ENCODE data around the gene PRDM15.

DNA sequence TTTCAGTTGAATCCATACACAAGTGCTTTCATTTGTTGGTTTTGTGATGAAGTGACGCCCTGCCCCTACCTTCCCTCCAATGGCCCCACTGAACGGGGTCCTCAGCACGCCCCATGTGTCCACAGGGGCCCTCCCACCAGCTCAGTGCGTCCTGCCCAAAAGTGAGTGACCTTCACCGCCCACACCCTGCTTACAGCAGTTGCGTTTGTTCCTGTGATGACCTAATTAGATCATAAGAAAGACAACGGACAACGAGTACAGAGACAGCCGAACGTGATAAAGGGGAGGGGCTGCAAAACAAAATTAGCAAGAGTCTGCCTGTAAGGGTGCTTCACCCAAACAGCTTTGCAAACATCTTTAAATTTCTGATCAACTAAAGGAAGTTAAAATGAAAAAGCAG is 74.1 kb downstream of the PRDM15 start:
- TF ChIP-seq, protein P1, sequence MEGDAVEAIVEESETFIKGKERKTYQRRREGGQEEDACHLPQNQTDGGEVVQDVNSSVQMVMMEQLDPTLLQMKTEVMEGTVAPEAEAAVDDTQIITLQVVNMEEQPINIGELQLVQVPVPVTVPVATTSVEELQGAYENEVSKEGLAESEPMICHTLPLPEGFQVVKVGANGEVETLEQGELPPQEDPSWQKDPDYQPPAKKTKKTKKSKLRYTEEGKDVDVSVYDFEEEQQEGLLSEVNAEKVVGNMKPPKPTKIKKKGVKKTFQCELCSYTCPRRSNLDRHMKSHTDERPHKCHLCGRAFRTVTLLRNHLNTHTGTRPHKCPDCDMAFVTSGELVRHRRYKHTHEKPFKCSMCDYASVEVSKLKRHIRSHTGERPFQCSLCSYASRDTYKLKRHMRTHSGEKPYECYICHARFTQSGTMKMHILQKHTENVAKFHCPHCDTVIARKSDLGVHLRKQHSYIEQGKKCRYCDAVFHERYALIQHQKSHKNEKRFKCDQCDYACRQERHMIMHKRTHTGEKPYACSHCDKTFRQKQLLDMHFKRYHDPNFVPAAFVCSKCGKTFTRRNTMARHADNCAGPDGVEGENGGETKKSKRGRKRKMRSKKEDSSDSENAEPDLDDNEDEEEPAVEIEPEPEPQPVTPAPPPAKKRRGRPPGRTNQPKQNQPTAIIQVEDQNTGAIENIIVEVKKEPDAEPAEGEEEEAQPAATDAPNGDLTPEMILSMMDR (IDR thresholded peaks at IDR 0.05) = no peak
- no peak for TF ChIP-seq POLR2AphosphoS5 (IDR thresholded peaks at IDR 0.05; ENCODE audit: low read depth, low read length)
- TF ChIP-seq, protein P2, sequence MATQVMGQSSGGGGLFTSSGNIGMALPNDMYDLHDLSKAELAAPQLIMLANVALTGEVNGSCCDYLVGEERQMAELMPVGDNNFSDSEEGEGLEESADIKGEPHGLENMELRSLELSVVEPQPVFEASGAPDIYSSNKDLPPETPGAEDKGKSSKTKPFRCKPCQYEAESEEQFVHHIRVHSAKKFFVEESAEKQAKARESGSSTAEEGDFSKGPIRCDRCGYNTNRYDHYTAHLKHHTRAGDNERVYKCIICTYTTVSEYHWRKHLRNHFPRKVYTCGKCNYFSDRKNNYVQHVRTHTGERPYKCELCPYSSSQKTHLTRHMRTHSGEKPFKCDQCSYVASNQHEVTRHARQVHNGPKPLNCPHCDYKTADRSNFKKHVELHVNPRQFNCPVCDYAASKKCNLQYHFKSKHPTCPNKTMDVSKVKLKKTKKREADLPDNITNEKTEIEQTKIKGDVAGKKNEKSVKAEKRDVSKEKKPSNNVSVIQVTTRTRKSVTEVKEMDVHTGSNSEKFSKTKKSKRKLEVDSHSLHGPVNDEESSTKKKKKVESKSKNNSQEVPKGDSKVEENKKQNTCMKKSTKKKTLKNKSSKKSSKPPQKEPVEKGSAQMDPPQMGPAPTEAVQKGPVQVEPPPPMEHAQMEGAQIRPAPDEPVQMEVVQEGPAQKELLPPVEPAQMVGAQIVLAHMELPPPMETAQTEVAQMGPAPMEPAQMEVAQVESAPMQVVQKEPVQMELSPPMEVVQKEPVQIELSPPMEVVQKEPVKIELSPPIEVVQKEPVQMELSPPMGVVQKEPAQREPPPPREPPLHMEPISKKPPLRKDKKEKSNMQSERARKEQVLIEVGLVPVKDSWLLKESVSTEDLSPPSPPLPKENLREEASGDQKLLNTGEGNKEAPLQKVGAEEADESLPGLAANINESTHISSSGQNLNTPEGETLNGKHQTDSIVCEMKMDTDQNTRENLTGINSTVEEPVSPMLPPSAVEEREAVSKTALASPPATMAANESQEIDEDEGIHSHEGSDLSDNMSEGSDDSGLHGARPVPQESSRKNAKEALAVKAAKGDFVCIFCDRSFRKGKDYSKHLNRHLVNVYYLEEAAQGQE (IDR thresholded peaks at IDR 0.05; ENCODE audit: insufficient read depth in 1 of 2, low read depth in 2 of 2, low read length in 1 of 2) = no peak
- no peak for TF ChIP-seq SIN3A (IDR thresholded peaks at IDR 0.05; ENCODE audit: borderline replicate concordance, insufficient read depth, low read depth, low read length)
